Measurements from ENCODE around the gene SF3B6.
"Not testable (repeated sequence)": the region's sequence is repeated elsewhere in the genome, so short reads cannot be mapped to it uniquely, and the experiment has no call there.

Gene SF3B6, protein sequence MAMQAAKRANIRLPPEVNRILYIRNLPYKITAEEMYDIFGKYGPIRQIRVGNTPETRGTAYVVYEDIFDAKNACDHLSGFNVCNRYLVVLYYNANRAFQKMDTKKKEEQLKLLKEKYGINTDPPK

DNA sequence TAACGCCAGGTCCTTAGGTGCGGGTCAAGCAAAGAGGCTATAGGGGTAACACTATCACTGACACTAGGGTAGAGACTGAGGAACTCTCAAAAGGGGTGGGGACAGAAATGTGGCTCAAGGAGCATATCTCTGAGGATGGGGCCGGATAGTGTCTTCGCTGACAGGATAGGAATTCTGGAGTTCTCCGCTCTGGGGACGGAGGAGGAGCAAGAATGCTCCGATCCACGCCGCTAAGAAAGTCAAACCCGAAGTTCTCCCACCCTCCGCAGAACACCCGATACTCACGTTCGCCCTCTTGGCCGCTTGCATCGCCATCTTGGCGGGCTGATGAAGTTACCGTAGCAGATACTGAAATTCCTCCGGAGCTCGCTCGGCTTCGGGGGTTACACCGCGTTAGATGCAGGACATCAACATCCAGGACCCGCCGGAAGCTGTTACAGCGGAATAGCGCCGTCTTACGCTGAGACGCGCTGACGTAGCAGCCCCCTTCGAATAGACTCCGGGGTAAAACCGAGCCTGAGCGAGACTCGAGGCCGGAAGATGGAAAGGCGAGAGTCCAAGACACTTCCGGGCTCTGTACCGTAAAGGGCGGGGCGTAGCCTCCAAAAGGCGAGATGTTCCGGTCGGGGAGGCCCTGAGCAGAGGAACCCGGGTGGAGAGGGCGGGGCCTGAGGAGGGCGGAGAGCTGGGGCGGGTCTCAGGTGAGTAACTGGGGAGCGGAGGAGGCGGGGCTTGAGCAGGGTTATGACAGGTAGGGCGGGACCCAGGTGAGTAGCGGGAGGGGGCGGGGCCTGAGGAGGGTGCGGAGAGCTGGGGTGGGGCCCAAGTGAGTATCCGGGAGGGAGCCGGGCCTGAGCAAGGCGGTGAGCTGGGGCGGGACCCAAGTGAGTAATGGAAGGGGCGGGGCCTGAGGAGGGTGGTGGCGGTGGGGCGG, at the start of gene SF3B6:
Gene SF3B6, minus strand, starts transcription at position 412 of the 934 bp plus-strand sequence. Its CDS starts 97 bp downstream, at position 315.
- peak; percentile 75 for FAIRE-seq

DNA sequence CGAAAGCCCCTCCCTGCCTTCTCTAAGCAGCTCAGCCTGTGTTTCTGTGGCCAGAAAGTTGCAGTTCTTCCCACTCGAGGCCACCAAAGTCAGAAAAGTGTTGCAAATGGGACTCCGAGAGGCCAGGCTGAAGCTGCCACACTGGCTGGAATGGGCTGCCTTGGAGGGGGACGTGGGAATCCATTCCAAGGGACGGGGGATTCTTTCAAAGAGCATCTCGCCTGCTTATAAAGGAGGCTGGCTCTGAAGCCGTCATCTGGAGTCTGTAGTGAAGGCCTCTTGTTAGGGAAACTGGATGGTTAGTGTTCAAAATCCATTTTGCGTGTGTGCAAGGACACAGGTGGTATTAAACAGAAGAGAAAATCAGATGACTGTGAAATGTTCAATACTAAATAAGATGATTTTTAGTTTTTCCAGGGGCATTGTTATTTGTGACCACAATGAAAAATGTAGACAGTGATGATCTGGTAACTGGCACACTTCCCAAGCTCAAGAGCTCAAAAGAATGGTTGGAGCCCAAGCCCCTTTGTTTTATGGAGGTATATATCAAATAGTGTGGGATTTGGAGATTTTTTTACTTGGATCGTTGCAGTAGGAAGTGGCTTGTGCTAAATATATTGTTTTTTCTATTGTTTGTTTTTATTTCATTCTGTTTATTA, 47.9 kb upstream of the SF3B6 start:
- FAIRE-seq: no peak

DNA sequence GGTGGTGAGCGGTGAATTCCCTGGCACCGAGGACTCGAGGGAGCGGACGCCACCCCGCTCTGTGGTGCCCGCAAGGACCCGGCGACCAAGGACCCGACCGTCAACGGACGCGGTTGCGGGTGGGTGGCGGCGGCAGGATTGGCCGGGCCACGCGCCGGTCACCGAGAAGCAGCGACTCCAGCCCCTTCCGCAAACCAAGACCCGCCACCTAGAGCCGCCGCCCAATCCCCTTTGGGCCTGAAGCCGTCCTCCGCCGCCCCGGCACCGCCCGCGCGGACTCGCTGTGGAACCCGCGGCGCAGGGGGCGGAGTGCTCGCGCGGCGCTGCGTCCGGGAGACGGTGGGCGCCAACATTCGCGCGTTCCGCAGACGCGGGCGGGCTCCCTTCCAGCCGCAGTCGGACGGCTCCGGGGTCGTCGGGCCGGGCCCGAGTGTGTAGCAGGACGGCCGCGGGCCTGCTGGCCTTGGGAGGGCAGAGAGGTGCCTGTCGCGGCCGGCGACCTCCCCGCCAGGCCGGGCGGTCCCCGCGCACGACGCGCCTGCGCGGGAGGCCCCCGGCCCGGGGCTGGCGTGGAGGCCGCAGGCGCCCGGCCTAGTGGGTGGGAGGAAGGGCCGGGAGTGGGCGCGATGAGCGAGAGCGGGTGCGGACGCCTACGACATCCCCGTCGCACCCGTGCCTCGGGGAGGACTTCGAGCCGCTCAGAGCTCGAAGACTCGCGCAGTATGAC, 47.2 kb upstream of the SF3B6 start, which contains the start of the genes FAM228B and PFN4:
Gene FAM228B, plus strand, starts transcription at position 275 of the 727 bp plus-strand sequence. CDS start 893 bp downstream, outside the sequence.
Gene PFN4, minus strand, starts transcription at position 140 of the 727 bp plus-strand sequence. CDS start 799 bp downstream, outside the sequence.
- no peak for FAIRE-seq

DNA sequence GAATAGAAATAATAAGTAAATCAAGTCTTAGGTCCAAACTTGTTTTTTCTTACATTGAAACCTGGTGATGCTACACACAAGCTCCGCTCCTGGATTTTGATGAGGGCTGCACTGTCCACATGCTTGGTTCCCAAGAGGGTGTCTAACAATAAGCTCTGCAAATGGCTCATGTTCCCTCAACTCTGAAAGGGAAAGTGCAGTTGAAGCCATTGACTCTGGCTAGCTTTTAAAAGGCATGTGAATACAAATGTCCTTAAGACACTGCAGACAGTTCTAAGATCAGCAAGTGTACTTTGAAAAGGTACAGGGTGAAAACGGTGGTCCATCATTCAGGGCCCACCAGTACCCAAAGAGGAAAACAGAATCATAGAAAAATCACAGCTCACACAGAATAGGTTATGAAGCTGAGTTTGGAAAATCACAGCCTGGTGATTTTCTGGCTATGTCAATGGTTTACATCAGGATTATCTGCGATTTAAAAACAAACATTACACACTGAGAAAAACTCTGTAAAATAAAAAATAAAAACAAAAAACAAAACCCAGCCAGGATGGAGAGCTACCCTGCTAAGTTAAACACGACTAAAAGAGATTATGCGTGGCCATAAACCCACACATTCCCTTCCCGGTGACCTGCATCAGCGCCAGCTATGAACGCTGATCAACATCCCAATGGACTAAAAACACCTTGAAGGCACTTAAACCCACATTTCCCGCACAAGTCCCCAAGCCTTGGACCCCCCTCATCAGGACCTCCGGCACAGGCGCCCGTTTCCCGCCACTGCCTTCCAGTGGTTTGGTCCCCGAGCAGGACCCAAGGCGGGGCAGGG, 46.5 kb upstream of the SF3B6 start:
- no peak for FAIRE-seq

DNA sequence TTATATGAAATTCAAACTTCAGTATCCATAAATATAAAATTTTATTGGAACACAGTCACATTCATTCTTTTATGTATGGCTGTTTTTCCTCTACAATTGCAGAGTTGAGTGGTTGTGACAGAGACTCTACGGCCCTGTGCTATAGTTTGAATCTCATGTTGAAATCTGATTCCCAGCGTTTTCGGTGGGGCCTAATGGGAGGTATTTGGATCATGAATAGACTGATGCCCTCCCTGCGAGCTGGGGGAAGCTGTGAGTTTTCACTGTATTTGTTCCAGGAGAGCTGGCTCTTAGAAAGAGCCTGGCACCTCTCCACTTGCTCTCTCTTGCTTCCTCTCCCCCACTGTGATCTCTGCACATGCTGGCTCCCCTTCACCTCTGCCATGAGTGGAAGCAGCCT, 45.3 kb upstream of the SF3B6 start:
- FAIRE-seq: no peak

DNA sequence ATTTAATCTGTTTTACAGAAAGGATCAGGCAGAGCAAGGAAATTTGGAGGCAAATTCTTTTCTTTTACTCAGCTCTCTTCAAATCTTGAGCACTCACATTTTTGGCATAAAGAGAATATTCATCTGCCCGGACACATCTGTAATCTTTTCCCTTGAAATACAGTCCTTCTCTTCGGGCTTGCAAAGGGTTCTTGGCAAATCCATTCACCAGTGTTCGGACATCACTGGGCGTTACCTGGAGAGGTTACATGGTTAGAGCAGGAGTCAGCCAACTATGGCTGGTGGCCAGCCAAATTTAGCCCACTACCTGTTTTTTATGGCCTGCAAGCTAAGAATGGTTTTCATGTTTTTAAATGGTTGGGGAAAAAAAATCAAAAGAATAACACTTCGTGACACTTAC, 44.9 kb upstream of the SF3B6 start:
- no peak for FAIRE-seq

DNA sequence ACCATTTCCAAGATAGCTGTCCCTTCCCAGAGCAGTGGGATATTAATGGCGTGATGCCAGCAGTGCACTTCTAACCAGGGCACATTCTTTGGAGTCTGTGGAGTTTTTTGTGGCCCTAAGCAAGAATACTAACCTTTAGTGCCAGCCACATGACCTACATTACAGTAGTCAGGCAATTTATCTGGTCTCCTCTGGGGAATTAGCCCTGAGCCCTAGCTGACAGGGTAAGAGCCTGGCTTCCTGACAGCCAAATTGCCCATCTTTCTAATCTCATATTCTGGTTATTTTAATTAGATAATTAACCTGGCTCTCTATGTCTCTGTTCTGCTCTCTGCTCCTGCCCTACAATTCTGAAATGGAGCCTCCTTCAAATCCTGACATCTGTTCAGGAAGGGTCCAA, 41.8 kb upstream of the SF3B6 start:
- FAIRE-seq: no peak

DNA sequence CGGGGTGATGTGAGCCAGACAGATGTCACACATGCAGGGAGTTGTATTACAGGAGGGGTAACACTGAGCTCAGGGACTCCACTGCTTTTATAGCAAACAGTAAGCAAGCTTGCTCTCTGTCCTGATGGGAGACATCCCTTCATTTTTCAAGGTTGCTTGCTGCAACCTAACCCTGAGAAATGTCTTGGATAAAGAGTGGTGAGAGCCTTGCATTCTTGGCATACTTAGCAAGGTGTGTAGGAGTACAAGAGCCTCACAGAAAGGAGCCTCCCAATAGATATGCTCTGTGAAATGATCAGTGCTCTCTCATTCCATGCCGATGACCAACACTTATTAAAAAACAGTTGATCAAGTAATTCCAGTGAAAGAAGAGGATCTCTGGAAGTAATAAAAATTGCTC, 38.9 kb upstream of the SF3B6 start:
- no peak for FAIRE-seq

DNA sequence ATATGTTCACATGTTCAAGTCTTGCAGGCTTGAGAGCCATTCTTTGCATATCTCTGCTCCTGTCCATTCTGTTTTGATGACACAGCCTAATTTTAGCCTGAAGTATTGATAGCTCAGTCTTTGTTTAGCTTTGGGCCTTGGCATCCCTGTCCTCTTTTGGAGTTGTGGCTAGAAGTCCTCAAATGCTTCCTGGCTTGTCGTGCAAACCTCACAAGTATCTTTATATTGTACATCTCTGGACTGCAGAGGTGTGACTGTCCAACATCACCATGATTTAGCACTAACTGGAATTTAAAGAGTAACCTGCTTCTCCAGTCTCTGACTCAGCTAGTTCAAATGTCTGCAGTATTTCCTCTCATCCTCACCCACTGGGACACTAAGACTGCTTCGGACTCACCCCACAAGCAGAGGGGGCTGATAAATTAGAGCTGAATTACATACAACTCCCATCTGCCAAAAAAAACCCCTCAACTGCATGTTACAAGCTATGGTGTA, 35.3 kb upstream of the SF3B6 start:
- no peak for FAIRE-seq

DNA sequence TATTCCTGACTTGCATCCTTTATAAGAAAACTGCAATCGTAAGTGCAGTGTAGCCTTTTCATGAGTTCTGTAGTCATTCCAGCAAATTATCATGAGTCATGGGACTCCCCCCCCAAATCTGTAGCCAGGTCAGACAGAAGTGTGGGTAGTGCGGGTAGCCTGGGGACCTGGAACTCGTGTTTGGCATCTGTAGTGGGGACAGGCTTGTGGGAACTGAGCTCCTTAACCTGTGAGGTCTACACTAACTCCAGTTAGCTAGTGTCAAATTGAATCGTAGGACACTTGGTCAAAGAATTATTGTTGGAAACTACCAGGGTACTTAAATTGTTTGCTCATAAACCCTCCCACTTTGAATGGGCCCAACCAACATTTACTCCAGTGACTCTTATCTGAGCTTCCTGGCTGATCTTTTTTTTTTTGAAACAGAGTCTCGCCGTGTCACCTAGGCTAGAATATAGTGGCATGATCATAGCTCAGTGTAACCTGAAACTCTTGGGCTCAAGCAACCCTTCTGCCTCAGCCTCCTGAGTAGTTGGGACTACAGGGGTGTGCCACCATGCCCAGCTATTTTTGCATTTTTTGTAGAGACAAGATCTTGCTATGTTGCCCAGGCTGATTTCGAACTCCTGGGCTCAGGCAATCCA, 34.7 kb upstream of the SF3B6 start:
- no peak for FAIRE-seq

DNA sequence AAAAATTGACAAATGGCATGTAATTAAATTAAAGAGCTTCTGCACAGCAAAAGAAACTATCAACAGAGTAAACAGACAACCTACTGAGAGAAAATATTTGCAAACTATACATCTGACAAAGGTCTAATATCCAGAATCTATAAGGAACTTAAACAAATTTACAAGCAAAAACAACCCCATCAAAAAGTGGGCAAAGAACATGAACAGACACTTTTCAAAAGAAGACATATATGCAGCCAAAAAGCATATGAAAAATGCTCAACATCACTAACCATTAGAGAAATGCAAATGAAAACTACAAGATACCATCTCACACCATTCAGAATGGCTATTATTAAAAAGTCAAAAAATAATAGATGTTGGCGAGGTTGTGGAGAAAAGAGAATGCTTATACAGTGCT, 33.3 kb upstream of the SF3B6 start:
- not testable (repeated sequence) for FAIRE-seq

DNA sequence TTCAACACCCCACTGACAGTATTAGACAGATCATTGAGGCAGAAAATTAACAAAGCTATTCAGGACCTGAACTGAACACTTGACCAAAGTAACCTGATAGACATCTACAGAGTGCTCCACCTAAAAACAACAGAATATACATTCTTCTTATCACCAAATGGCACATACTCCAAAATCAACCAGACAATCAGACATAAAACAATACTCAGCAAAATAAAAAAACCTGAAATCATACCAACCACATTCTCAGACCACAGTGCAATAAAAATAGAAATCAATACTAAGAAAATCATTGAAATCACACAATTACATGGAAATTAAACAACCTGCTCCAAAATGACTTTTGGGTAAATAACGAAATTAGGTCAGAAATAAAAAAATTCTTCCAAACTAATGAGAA, 31.2 kb upstream of the SF3B6 start:
- no peak for FAIRE-seq

DNA sequence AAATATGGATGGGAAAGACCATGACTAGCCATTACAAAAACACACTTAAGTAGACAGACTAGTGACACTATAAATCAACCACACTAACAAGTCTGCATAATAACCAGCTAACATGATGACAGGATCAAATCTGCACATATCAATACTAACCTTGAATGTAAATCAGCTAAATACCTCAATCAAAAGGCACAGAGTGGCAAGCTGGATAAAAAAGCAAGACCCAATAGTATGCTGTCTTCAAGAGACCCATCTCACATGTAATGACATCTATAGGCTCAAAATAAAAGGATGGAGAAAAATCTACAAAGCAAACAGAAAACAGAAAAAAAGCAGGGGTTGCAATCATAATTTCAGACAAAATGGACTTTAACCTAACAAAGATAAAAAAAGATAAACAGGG, 30.7 kb upstream of the SF3B6 start:
- FAIRE-seq: no peak

DNA sequence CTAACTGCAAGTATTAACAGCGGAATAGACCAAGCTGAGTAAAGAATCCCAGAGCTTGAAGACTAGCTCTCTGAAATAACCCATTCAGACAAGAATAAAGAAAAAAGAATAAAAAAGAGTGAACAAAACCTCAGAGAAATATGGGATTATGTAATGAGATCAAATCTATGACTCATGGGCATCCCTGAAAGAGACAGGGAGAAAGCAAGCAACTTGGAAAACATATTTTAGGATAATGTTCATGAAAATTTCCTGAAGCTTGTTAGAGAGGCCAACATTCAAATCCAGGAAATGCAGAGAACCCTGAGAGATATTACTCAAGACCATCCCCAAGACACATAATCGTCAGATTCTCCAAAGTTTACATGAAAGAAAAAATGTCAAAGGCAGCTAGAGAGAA, 29.7 kb upstream of the SF3B6 start:
- FAIRE-seq: no peak

DNA sequence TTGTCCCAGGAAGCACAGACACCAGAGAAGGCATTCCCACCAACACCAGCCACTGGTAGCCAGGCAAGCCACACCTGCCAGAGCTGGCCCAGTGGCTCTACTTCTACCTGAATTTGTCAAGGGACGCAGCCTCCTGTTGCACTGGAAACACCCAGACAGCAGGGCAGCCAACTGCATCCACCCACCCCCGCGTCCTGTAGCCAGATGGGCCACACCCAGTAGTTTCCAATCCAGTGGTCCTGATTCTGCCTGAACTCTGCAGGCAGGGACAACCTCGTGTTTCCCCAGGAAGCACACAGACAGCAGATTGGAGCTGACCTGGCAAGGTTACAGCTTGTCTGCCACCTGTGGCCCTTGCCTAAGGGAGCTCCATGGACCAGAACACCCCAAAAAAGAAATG, 28.8 kb upstream of the SF3B6 start:
- no peak for FAIRE-seq

DNA sequence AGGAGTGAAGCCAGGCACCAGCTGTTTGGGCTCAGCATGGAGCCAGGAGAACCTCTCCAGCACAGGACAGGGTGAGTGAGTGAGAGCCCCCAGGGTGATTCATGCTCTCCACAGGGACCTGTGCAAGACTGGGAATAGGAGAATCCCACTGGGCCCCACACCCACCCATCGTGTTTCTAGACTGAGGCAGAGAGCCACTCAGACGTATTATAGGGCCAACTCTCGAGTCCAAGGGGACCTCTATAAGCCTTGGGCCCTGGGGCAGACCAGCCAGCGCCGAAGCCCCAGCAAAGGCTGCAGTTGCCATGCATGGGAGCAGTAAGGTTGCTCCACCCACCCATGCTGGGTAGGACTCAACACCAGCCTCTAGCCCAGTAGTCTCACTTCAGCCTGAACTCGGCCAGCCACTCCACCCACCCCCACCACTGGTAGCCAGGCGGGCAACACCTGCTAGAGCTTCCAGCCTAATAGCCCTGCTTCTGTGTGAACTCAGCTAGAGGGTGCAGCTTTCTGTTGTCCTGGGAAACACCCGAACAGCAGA, 28.1 kb upstream of the SF3B6 start:
- no peak for FAIRE-seq

DNA sequence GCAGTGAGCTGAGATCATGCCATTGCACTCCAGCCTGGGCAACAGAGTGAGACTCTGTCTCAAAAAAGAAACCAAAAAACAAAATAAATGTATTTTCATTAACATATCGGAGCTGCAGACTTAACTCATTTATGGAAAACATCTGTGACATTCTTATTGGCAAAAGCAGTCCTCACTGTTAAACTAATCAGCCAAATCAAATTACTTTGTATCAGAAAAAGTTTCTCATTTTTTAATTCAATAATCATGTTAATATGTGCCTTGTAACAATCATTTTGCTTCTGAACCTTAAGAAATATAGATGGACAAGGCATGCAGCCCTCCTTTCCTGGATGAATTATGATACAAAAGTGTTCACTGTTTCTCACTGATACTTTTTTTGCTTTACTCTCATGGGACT, 26.6 kb upstream of the SF3B6 start:
- FAIRE-seq: no peak

DNA sequence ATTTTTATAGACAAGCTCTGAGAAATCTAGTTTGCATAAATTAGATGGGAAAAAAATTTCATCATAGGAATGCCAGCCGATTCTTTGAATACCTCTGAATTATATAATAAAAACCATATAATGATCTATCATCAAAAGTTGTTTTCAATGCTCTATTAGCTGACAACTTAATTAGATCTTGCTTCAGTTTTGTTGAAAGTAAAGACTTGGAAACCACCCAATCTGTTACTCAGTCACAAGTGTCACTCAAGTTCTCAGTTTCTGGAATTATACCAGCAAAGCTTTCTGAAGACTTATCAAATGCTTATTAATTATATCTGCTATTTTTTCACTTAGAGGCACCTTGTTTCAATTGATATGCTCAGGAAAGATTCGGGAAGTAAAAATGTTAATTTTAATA, 25.9 kb upstream of the SF3B6 start:
- no peak for FAIRE-seq

DNA sequence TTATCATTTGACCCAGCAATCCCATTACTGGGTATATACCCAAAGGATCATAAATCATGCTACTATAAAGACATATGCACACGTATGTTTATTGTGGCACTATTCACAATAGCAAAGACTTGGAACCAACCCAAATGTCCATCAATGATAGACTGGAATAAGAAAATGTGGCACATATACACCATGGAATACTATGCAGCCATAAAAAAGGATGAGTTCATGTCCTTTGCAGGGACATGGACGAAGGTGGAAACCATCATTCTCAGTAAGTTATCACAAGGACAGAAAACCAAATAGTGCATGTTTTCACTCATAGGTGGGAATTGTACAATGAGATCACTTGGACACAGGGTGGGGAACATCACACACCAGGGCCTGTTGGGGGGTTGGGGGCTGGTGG, 24.6 kb upstream of the SF3B6 start:
- not testable (repeated sequence) for FAIRE-seq

DNA sequence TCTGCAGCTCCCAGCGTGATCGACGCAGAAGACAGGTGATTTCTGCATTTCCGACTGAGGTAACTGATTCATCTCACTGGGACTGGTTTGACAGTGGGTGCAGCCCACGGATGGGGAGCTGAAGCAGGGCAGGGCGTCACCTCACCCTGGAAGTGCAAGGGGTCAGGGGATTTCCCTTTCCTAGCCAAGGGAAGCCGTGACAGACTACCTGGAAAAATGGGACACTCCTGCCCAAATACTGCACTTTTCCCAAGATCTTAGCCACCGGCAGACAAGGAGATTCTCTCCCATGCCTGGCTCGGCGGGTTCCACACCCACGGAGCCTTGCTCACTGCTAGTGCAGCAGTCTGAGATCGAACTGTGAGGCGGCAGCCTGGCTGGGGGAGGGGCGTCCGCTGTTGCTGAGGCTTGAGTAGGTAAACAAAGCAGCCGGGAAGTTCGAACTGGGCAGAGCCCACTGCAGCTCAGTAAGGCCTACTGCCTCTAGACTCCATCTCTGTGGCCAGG, 19.1 kb upstream of the SF3B6 start:
- not testable (repeated sequence) for FAIRE-seq

DNA sequence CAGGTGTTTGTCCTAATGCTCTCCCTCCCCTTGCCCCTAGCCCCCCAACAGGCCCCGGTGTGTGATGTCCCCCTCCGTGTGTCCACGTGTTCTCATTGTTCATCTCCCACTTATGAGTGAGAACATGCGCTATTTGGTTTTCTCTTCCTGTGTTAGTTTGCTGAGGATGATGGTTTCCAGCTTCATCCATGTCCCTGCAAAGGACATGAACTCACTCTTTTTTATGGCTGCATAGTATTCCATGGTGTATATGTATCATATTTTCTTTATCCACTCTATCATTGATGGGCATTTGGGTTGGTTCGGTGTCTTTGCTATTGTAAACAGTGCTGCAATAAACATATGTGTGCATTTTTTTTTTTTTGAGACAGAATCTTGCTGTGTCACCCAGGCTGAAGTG, 17.1 kb upstream of the SF3B6 start:
- FAIRE-seq: not testable (repeated sequence)
